ENCODE results near the gene NHERF2. TPM values are rescaled to one million over a fixed set of nuclear protein-coding genes. Genes with fewer than 3 reads are reported as not detected.

NHERF2 gene
- total RNA-seq, 1 donor from 2014 or later, result 78.8 TPM

DNA sequence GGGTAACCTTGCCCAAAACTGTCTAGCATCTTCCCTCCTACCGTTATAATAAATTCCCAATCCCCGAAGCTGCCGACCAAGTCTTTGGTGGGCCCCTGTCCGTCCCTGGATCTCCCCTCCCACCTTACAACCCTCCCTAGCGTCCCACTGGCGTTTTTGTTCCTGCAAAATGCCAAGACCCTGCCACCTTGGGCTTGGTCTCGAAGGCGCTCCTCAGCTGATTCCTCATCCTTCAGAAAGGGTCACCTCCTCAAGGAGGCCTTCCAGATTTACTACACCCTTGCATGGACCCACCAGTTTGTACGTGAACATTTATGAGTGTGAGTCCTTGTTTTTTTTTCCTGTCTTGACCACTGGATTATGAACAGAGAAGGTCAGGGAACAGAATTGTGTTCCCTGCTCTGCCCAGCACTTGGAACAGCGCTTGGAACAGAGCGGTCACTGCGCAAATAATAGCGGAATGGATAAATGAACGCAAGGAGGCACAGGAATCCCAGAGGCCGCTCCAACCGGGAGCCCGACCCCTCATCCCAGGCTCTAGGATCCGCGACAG lies 43.6 kb upstream of the NHERF2 start:
- Mint-ChIP-seq H3K4me3 (ENCODE audit: unreplicated experiment) (peak overlapping the region; percentile 89), H3K4me1 (ENCODE audit: unreplicated experiment) (peaks cover 14% of the 10 kb centered on the region), H3K27me3 (ENCODE audit: unreplicated experiment) (peaks cover 31% of the 10 kb centered on the region), H3K36me3 (ENCODE audit: low read depth, unreplicated experiment) (peaks cover 5% of the 10 kb centered on the region), H3K27ac (ENCODE audit: unreplicated experiment) (peak overlapping the region; percentile 67), H3K9me3 (ENCODE audit: unreplicated experiment) (no peaks in the 10 kb centered on the region)
- TF ChIP-seq CTCF (IDR thresholded peaks at IDR 0.05; ENCODE audit: unreplicated experiment), result no peak
- no peak for DNase-seq (ENCODE audit: low spot score)

GRCh38 chr16:1983544-1984346 lies 43.0 kb upstream of the NHERF2 start, which contains the start of gene GFER:
Gene GFER (plus strand): TSS chr16:1984193. CDS start chr16:1984219, 26 bp downstream.
- DNase-seq (ENCODE audit: low spot score), result peak; percentile 98
- Mint-ChIP-seq H3K27me3 (ENCODE audit: unreplicated experiment) (peaks cover 36% of the 10 kb centered on the region), H3K27ac (ENCODE audit: unreplicated experiment) (peak within 1 kb of the TSS; percentile 67), H3K4me1 (ENCODE audit: unreplicated experiment) (peaks cover 14% of the 10 kb centered on the region), H3K4me3 (ENCODE audit: unreplicated experiment) (peak within 1 kb of the TSS; percentile 89), H3K9me3 (ENCODE audit: unreplicated experiment) (no peaks in the 10 kb centered on the region), H3K36me3 (ENCODE audit: low read depth, unreplicated experiment) (peaks cover 5% of the 10 kb centered on the region)
- TF ChIP-seq CTCF (IDR thresholded peaks at IDR 0.05; ENCODE audit: unreplicated experiment), result peak; percentile 25

DNA sequence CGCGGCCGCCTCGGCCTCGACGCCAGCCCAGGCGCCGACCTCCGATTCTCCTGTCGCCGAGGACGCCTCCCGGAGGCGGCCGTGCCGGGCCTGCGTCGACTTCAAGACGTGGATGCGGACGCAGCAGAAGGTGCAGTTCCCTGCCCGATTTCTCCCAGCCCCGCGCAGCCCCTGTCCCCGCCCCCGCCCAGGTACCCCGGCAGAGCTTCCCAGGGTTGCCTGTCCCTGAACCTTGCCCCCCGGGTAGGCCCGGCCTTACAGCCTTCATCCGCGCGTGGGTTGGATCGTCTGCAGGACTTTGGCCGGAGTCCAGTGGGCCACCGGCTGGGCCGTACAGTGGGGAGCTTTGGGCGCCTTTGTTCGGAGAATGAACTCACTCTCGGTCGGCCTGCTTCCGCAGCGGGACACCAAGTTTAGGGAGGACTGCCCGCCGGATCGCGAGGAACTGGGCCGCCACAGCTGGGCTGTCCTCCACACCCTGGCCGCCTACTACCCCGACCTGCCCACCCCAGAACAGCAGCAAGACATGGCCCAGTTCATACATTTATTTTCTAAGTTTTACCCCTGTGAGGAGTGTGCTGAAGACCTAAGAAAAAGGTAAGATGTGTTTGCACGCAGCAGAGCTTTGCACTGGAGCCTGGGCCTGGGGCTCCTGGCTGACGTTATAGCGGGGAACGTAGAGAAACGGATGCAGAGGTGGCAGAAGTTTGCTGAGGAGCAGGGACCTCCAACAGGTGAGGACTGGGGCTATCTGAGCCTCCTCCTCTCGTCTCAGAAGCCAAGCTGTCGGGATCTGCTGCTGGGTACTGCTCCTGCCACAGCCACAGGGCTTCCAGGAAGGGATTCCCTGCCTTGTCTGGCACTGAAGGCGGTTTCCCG lies 42.1 kb upstream of the NHERF2 start:
- DNase-seq (ENCODE audit: low spot score), result no peak
- no peak for TF ChIP-seq CTCF (IDR thresholded peaks at IDR 0.05; ENCODE audit: unreplicated experiment)
- Mint-ChIP-seq H3K27ac (ENCODE audit: unreplicated experiment) (peak overlapping the region; percentile 67), H3K4me1 (ENCODE audit: unreplicated experiment) (peaks cover 14% of the 10 kb centered on the region), H3K36me3 (ENCODE audit: low read depth, unreplicated experiment) (peaks cover 5% of the 10 kb centered on the region), H3K27me3 (ENCODE audit: unreplicated experiment) (peaks cover 40% of the 10 kb centered on the region), H3K4me3 (ENCODE audit: unreplicated experiment) (peak overlapping the region; percentile 89), H3K9me3 (ENCODE audit: unreplicated experiment) (no peaks in the 10 kb centered on the region)

GRCh38 chr16:1985466-1986150 lies 41.1 kb upstream of the NHERF2 start:
- H3K36me3 Mint-ChIP-seq (ENCODE audit: low read depth, unreplicated experiment), result peaks cover 5% of the 10 kb centered on the region
- DNase-seq (ENCODE audit: low spot score), result no peak
- H3K27ac Mint-ChIP-seq (ENCODE audit: unreplicated experiment), result no peak overlapping the region
- H3K9me3 Mint-ChIP-seq (ENCODE audit: unreplicated experiment), result no peaks in the 10 kb centered on the region
- TF ChIP-seq CTCF (IDR thresholded peaks at IDR 0.05; ENCODE audit: unreplicated experiment), result no peak
- peaks cover 14% of the 10 kb centered on the region for H3K4me1 Mint-ChIP-seq (ENCODE audit: unreplicated experiment)
- peaks cover 38% of the 10 kb centered on the region for H3K27me3 Mint-ChIP-seq (ENCODE audit: unreplicated experiment)
- peak overlapping the region; percentile 89 for H3K4me3 Mint-ChIP-seq (ENCODE audit: unreplicated experiment)
